HepG2 (cell line): Measurements from ENCODE around the gene TM9SF4. TPM values are rescaled to one million over a fixed set of nuclear protein-coding genes. Genes with fewer than 3 reads are reported as not detected.

Experiments
- ARID2 ChIP-seq: sonication (generic); formaldehyde crosslinking; IDR thresholded peaks from 2 replicates; pipeline ENCODE4 v1.8.1; 2022; ENCODE audit warnings: mild to moderate bottlenecking, missing genetic modification reagents, borderline replicate concordance
- CBX2 ChIP-seq, 2 experiments: fragments of 200-600 bp in 1 of 2; sonication (generic); formaldehyde crosslinking in 1 of 2; IDR thresholded peaks; 2 replicates each; pipeline versions ENCODE4 v1.7.0 to v1.8.1; 2018 to 2022; ENCODE audit warnings: low read depth in 2 of 2, low read length in 1 of 2, mild to moderate bottlenecking in 1 of 2, missing genetic modification reagents in 1 of 2
- HOXA9 ChIP-seq: sonication (generic); formaldehyde crosslinking; IDR thresholded peaks from 2 replicates; pipeline ENCODE4 v1.8.1; 2022; ENCODE audit warnings: missing genetic modification reagents, mild to moderate bottlenecking, moderate library complexity, borderline replicate concordance
- MLXIP ChIP-seq: sonication (generic); formaldehyde crosslinking; IDR thresholded peaks from 2 replicates; pipeline ENCODE4 v1.9.0; 2021; ENCODE audit warnings: missing genetic modification reagents, borderline replicate concordance
- NFIB ChIP-seq: sonication (generic); formaldehyde crosslinking; IDR thresholded peaks from 2 replicates; pipeline ENCODE4 v1.9.0; 2021; ENCODE audit warnings: missing genetic modification reagents, mild to moderate bottlenecking, borderline replicate concordance
- PAXIP1 ChIP-seq: sonication (generic); formaldehyde crosslinking; conservative IDR thresholded peaks from 2 replicates; pipeline ENCODE4 v1.4.0; 2020; ENCODE audit warnings: mild to moderate bottlenecking, missing genetic modification reagents, moderate library complexity
- PHB2 ChIP-seq: fragments of 450-650 bp; IDR thresholded peaks from 2 replicates; pipeline ENCODE4 v1.6.1; 2018; ENCODE audit not compliant: partially characterized antibody
- TRIM22 ChIP-seq: fragments of 450-650 bp; IDR thresholded peaks from 2 replicates; pipeline ENCODE4 v1.6.1; 2017
- ZFP36 ChIP-seq: fragments of 150-350 bp; IDR thresholded peaks from 2 replicates; pipeline ENCODE4 v1.6.1; 2018; ENCODE audit warnings: borderline replicate concordance, low read length, low read depth; ENCODE audit not compliant: partially characterized antibody
- ZMYM2 ChIP-seq: sonication (generic); formaldehyde crosslinking; IDR thresholded peaks from 2 replicates; pipeline ENCODE4 v1.8.0; 2022; ENCODE audit warnings: mild to moderate bottlenecking, missing genetic modification reagents
- ZNF234 ChIP-seq: sonication (generic); formaldehyde crosslinking; conservative IDR thresholded peaks from 2 replicates; pipeline ENCODE4 v1.5.1; 2020; ENCODE audit warnings: mild to moderate bottlenecking, missing genetic modification reagents
- ZNF510 ChIP-seq: sonication (generic); formaldehyde crosslinking; IDR thresholded peaks from 2 replicates; pipeline ENCODE4 v1.4.0; 2020; ENCODE audit warnings: low read depth, mild to moderate bottlenecking, missing genetic modification reagents
- ZNF512B ChIP-seq: sonication (generic); formaldehyde crosslinking; IDR thresholded peaks from 2 replicates; pipeline ENCODE4 v1.5.1; 2020; ENCODE audit warnings: missing genetic modification reagents, mild to moderate bottlenecking, borderline replicate concordance
- ZNF546 ChIP-seq: sonication (generic); formaldehyde crosslinking; conservative IDR thresholded peaks from 2 replicates; pipeline ENCODE4 v1.8.1; 2023; ENCODE audit warnings: mild to moderate bottlenecking, missing genetic modification reagents
- ZNF891 ChIP-seq: sonication (generic); formaldehyde crosslinking; IDR thresholded peaks from 2 replicates; pipeline ENCODE4 v1.5.0; 2020; ENCODE audit warnings: mild to moderate bottlenecking, missing genetic modification reagents
- ZSCAN12 ChIP-seq: sonication (generic); formaldehyde crosslinking; IDR thresholded peaks from 2 replicates; pipeline ENCODE4 v1.9.0; 2021; ENCODE audit warnings: mild to moderate bottlenecking, missing genetic modification reagents
- polyA plus RNA-seq, 8 experiments: library from polyadenylated mRNA; depleted of rRNA in 3 of 8; stranded (reverse) in 7 of 8; unstranded in 1 of 8; fragments of >200 nt; fragmentation: Illumina TruSeq in 4 of 8; extraction: Trizol in 4 of 8; gene quantifications; 2 replicates each; pipeline versions ENCODE4 v1.2.1 to v1.2.3, GENCODE V29; 2011 to 2016; ENCODE audit warnings: low read depth in 4 of 8, missing spikeins in 1 of 8, mixed read lengths in 1 of 8; ENCODE audit not compliant: insufficient read depth in 1 of 8
- total RNA-seq, 5 experiments: library from RNA; depleted of rRNA; stranded (reverse); fragments of >200 nt; fragmentation: Illumina TruSeq; extraction: Trizol; gene quantifications; 2 replicates each; pipeline ENCODE4 v1.2.3, GENCODE V29; 2016; ENCODE audit warnings: low read depth in 1 of 5

TM9SF4 gene
- total and polyA plus RNA-seq, 2 of the 13 experiments (the other 11 are each of a cell fraction or from before 2014, with no cell fraction given): 53.5 to 171 TPM

GRCh38 chr20:32207626-32208498 is 98.3 kb downstream of the TM9SF4 start, which contains the start of the genes PLAGL2 and POFUT1 (continued):
- TF ChIP-seq ARID2 (CRISPR knock-in tag) (peak; percentile 97), NFIB (CRISPR knock-in tag) (no peak), ZNF512B (peak; percentile 73; the same call in 1 of the 2 replicates), PHB2 (no peak), MLXIP (peak; percentile 66; the same call in 1 of the 2 replicates), PAXIP1 (CRISPR knock-in tag) (peak; percentile 30; the same call in 1 of the 2 replicates), ZNF546 (CRISPR knock-in tag) (peak; percentile 55; the same call in 1 of the 2 replicates), CBX2 (IDR thresholded peaks at IDR 0.05; ENCODE audit: low read depth, low read length) (no peak), CBX2 (CRISPR knock-in tag; IDR thresholded peaks at IDR 0.05; ENCODE audit: low read depth) (no peak), ZSCAN12 (CRISPR knock-in tag) (0 out of 2 replicates have a peak, but pooled peaks have one; percentile 44), ZNF234 (CRISPR knock-in tag) (no peak), HOXA9 (CRISPR knock-in tag) (no peak), ZMYM2 (peak; percentile 90), ZNF510 (no peak), ZNF891 (CRISPR knock-in tag) (peak; percentile 95), ZFP36 (no peak), TRIM22 (no peak)
